ENCODE data around the gene LBHD1.
A peak's percentile ranks its signal among the peaks of the same experiment; 100 is the strongest.

The LBHD1 gene

GRCh38 chr11:62671608-62672389 is at the start of gene LBHD1, which contains the start of gene UQCC3:
LBHD1 (minus strand) TSS chr11:62672267; CDS start chr11:62670031, 2,236 bp downstream.
UQCC3 (plus strand) TSS chr11:62671673; CDS start chr11:62671746, 73 bp downstream.
- H3K36me3 Mint-ChIP-seq = peaks cover 33% of the 10 kb centered on the region
- peaks cover 71% of the 10 kb centered on the region for H3K4me1 Mint-ChIP-seq
- CTCF ChIA-PET = interaction anchor here (1.2 to 1.5 kb wide), 2 partner anchors 9 to 22 kb away, joined by 4 to 5 read pairs; no protein-coding TSS in a partner anchor
- H3K27me3 Mint-ChIP-seq = no peaks in the 10 kb centered on the region
- peak within 1 kb of the TSS; percentile 96 for H3K27ac Mint-ChIP-seq
- H3K9me3 Mint-ChIP-seq = no peaks in the 10 kb centered on the region
- peak; percentile 92 for DNase-seq
- peak within 1 kb of the TSS; percentile 81 for H3K4me3 Mint-ChIP-seq

GRCh38 chr11:62719302-62719978 is 47.4 kb upstream of the LBHD1 start:
- Mint-ChIP-seq H3K4me3 (no peak overlapping the region), H3K36me3 (peaks cover 89% of the 10 kb centered on the region)
- CTCF ChIA-PET = no interaction called here

GRCh38 chr11:62716816-62717215 is 44.7 kb upstream of the LBHD1 start:
- Mint-ChIP-seq H3K4me1 (peaks cover 76% of the 10 kb centered on the region), H3K27me3 (no peaks in the 10 kb centered on the region), H3K9me3 (no peaks in the 10 kb centered on the region), H3K4me3 (no peak overlapping the region), H3K27ac (no peak overlapping the region), H3K36me3 (peaks cover 84% of the 10 kb centered on the region)
- CTCF ChIA-PET = interaction anchor here (1.3 kb wide), 1 partner anchor 9 kb away, joined by 4 read pairs; no protein-coding TSS in a partner anchor
- no peak for DNase-seq

More at GRCh38 chr11:62719302-62719978, 47.4 kb upstream of the LBHD1 start:
- no peaks in the 10 kb centered on the region for H3K9me3 Mint-ChIP-seq
- H3K4me1 Mint-ChIP-seq = peaks cover 75% of the 10 kb centered on the region
- peak overlapping the region; percentile 34 for H3K27ac Mint-ChIP-seq
- H3K27me3 Mint-ChIP-seq = no peaks in the 10 kb centered on the region
- no peak for DNase-seq

- H3K27ac Mint-ChIP-seq = no peak overlapping the region
Observed at GRCh38 chr11:62716206-62716605, 44.1 kb upstream of the LBHD1 start.

GRCh38 chr11:62715150-62716130 is 43.4 kb upstream of the LBHD1 start:
- no peak overlapping the region for H3K4me3 Mint-ChIP-seq
- H3K9me3 Mint-ChIP-seq = no peaks in the 10 kb centered on the region
- peaks cover 81% of the 10 kb centered on the region for H3K36me3 Mint-ChIP-seq
- CTCF ChIA-PET = interaction anchor here (1.2 to 1.3 kb wide), 2 partner anchors 11 to 71 kb away, joined by 3 to 4 read pairs; no protein-coding TSS in a partner anchor
- no peak for DNase-seq
- peaks cover 75% of the 10 kb centered on the region for H3K4me1 Mint-ChIP-seq
- peak overlapping the region; percentile 82 for H3K27ac Mint-ChIP-seq
- H3K27me3 Mint-ChIP-seq = no peaks in the 10 kb centered on the region

More at GRCh38 chr11:62716206-62716605, 44.1 kb upstream of the LBHD1 start:
- Mint-ChIP-seq H3K36me3 (peaks cover 82% of the 10 kb centered on the region), H3K27me3 (no peaks in the 10 kb centered on the region), H3K4me3 (no peak overlapping the region), H3K9me3 (no peaks in the 10 kb centered on the region), H3K4me1 (peaks cover 74% of the 10 kb centered on the region)
- CTCF ChIA-PET = interaction anchor here (1.3 kb wide), 1 partner anchor 10 kb away, joined by 4 read pairs; no protein-coding TSS in a partner anchor
- DNase-seq = no peak

- peaks cover 84% of the 10 kb centered on the region for H3K4me1 Mint-ChIP-seq
- CTCF ChIA-PET = interaction anchor here (0.7 to 1.1 kb wide), 2 partner anchors 13 to 19 kb away, joined by 3 read pairs; no protein-coding TSS in a partner anchor
- H3K27ac Mint-ChIP-seq = peak overlapping the region; percentile 98
- H3K36me3 Mint-ChIP-seq = peaks cover 77% of the 10 kb centered on the region
- H3K4me3 Mint-ChIP-seq = peak overlapping the region; percentile 35
- no peak for DNase-seq
- no peaks in the 10 kb centered on the region for H3K27me3 Mint-ChIP-seq
- H3K9me3 Mint-ChIP-seq = no peaks in the 10 kb centered on the region
Observed at GRCh38 chr11:62713343-62713742, 41.3 kb upstream of the LBHD1 start.

GRCh38 chr11:62712861-62713260 is 40.8 kb upstream of the LBHD1 start:
- Mint-ChIP-seq H3K9me3 (no peaks in the 10 kb centered on the region), H3K4me3 (peak overlapping the region; percentile 56), H3K27me3 (no peaks in the 10 kb centered on the region), H3K36me3 (peaks cover 73% of the 10 kb centered on the region), H3K27ac (peak overlapping the region; percentile 98), H3K4me1 (peaks cover 85% of the 10 kb centered on the region)
- CTCF ChIA-PET = interaction anchor here (0.7 kb wide), 2 partner anchors 18 to 33 kb away, joined by 3 read pairs; no protein-coding TSS in a partner anchor
- DNase-seq = no peak

GRCh38 chr11:62712276-62712812 is 40.3 kb upstream of the LBHD1 start:
- Mint-ChIP-seq H3K9me3 (no peaks in the 10 kb centered on the region), H3K27ac (peak overlapping the region; percentile 98), H3K4me3 (peak overlapping the region; percentile 56), H3K27me3 (no peaks in the 10 kb centered on the region), H3K4me1 (peaks cover 85% of the 10 kb centered on the region), H3K36me3 (peaks cover 67% of the 10 kb centered on the region)
- DNase-seq = no peak
- CTCF ChIA-PET = interaction anchor here (0.7 kb wide), 2 partner anchors 18 to 32 kb away, joined by 3 read pairs; no protein-coding TSS in a partner anchor

GRCh38 chr11:62710001-62710345 is 37.9 kb upstream of the LBHD1 start:
- CTCF ChIA-PET = interaction anchor here (1.4 to 1.9 kb wide), 4 partner anchors 15 to 117 kb away, joined by 3 to 5 read pairs (median 4); no protein-coding TSS in a partner anchor
- Mint-ChIP-seq H3K27me3 (no peaks in the 10 kb centered on the region), H3K27ac (peak overlapping the region; percentile 96), H3K9me3 (no peaks in the 10 kb centered on the region), H3K4me3 (peak overlapping the region; percentile 81), H3K4me1 (peaks cover 85% of the 10 kb centered on the region), H3K36me3 (peaks cover 50% of the 10 kb centered on the region)
- DNase-seq = peak; percentile 56

- CTCF ChIA-PET = interaction anchor here (0.6 to 1.9 kb wide), 5 partner anchors 14 to 116 kb away, joined by 3 to 5 read pairs (median 3); no protein-coding TSS in a partner anchor
- Mint-ChIP-seq H3K4me1 (peaks cover 81% of the 10 kb centered on the region), H3K4me3 (peak overlapping the region; percentile 81), H3K36me3 (peaks cover 46% of the 10 kb centered on the region), H3K27me3 (no peaks in the 10 kb centered on the region), H3K9me3 (no peaks in the 10 kb centered on the region), H3K27ac (peak overlapping the region; percentile 96)
- peak; percentile 98 for DNase-seq
Observed at GRCh38 chr11:62709247-62710000, 37.4 kb upstream of the LBHD1 start.

GRCh38 chr11:62708793-62709192 is 36.7 kb upstream of the LBHD1 start:
- Mint-ChIP-seq H3K36me3 (peaks cover 40% of the 10 kb centered on the region), H3K27ac (peak overlapping the region; percentile 96), H3K4me1 (peaks cover 75% of the 10 kb centered on the region), H3K9me3 (no peaks in the 10 kb centered on the region), H3K27me3 (no peaks in the 10 kb centered on the region), H3K4me3 (peak overlapping the region; percentile 81)
- peak; percentile 74 for DNase-seq
- CTCF ChIA-PET = interaction anchor here (0.6 to 2.1 kb wide), 6 partner anchors 14 to 116 kb away, joined by 3 to 10 read pairs (median 3); no protein-coding TSS in a partner anchor

- Mint-ChIP-seq H3K36me3 (peaks cover 36% of the 10 kb centered on the region), H3K4me1 (peaks cover 71% of the 10 kb centered on the region), H3K27me3 (no peaks in the 10 kb centered on the region), H3K4me3 (peak overlapping the region; percentile 81), H3K9me3 (no peaks in the 10 kb centered on the region), H3K27ac (peak overlapping the region; percentile 96)
- CTCF ChIA-PET = interaction anchor here (1.0 to 4.1 kb wide), 5 partner anchors 13 to 78 kb away, joined by 3 to 20 read pairs (median 4); no protein-coding TSS in a partner anchor
- DNase-seq = no peak
Observed at GRCh38 chr11:62708392-62708791, 36.3 kb upstream of the LBHD1 start.

Data from activated naive CD4-positive, alpha-beta T cell treated with anti-CD3 and anti-CD28 coated beads, Interleukin-2, amount 10 ng/mL, durations not matched to agents 7 days and 5 days (primary cell).